22Rv1 (cell line): ENCODE results near the gene BNC2.

Experiments
- CTCF ChIP-seq: fragments of 450-650 bp; IDR thresholded peaks from 2 replicates; pipeline ENCODE4 v1.5.1; 2017; ENCODE audit warnings: mild to moderate bottlenecking
- ZFX ChIP-seq: fragments of 450-650 bp; IDR thresholded peaks from 2 replicates; pipeline ENCODE4 v1.6.1; 2017; ENCODE audit warnings: antibody characterized with exemption, borderline replicate concordance

- TF ChIP-seq CTCF (no peak), ZFX (no peak)
These were observed 159.6 kb downstream of the BNC2 start for GRCh38 chr9:16710888-16711287.
